Dendritic cell treated with granulocyte-macrophage colony-stimulating factor and Interleukin-4, amounts not matched to agents 40 ng/mL and 50 ng/mL, for 4 days (primary cell): ENCODE measurements around the gene ARHGAP26.

ENCODE experiments used
- H3K27ac Mint-ChIP-seq: one replicate; pipeline ENCODE4 v1.8.0; 2022; ENCODE audit warnings: mild to moderate bottlenecking, mixed read lengths
- H3K27me3 Mint-ChIP-seq: one replicate; pipeline ENCODE4 v1.8.0; 2022; ENCODE audit warnings: mild to moderate bottlenecking, mixed read lengths
- H3K36me3 Mint-ChIP-seq: one replicate; pipeline ENCODE4 v1.8.0; 2022; ENCODE audit warnings: low read depth, mixed read lengths
- H3K4me1 Mint-ChIP-seq: one replicate; pipeline ENCODE4 v1.8.0; 2022; ENCODE audit warnings: low read depth, mixed read lengths
- H3K4me3 Mint-ChIP-seq: one replicate; pipeline ENCODE4 v1.8.0; 2022; ENCODE audit warnings: mild to moderate bottlenecking, moderate library complexity, mixed read lengths
- H3K9me3 Mint-ChIP-seq: one replicate; pipeline ENCODE4 v1.8.0; 2022; ENCODE audit warnings: mixed read lengths
- intact Hi-C: fragments of 100-400 bp; cut with micrococcal nuclease; formaldehyde crosslinking; loops from one replicate; pipeline ENCODE4 v1.15.0; 2022

Gene ARHGAP26

GRCh38 chr5:143188083-143188482 is 417.9 kb downstream of the ARHGAP26 start:
- Mint-ChIP-seq H3K4me3 (no peak overlapping the region), H3K4me1 (peaks cover 20% of the 10 kb centered on the region), H3K27ac (peak overlapping the region; percentile 30), H3K36me3 (peaks cover 48% of the 10 kb centered on the region), H3K27me3 (no peaks in the 10 kb centered on the region), H3K9me3 (peaks cover 21% of the 10 kb centered on the region)
- intact Hi-C loops: no loop called here

GRCh38 chr5:143188692-143189091 is 418.5 kb downstream of the ARHGAP26 start:
- H3K36me3 Mint-ChIP-seq: peaks cover 43% of the 10 kb centered on the region
- H3K27ac Mint-ChIP-seq: no peak overlapping the region
- peaks cover 14% of the 10 kb centered on the region for H3K4me1 Mint-ChIP-seq
- H3K4me3 Mint-ChIP-seq: no peak overlapping the region
- intact Hi-C loops: no loop called here
- H3K9me3 Mint-ChIP-seq: peaks cover 21% of the 10 kb centered on the region
- no peaks in the 10 kb centered on the region for H3K27me3 Mint-ChIP-seq

DNA sequence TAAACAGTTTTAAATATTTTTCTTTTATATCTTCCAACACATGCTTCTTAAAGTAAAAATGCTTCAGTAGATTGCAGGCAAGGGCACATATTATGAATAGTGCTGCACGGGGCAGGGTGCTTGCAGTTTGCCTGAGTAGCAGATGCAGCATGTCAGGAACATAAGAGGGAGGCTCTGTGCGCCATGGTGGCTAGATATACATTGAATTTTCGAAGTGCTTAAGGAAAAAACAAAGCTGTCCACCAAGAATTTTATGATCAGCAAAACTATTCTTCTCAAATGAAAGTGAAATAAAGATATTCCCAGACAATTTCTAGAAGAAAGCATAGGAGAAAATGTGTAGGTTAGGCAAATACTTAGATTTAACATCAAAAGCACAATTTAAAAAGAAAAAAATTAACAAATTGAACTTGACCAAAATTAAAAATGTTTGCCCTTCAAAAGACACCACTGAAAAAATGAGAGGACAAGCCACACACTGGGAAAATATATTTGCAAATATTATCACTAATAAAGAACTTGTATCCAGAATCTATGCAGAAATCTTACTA is 420.2 kb downstream of the ARHGAP26 start:
- peaks cover 52% of the 10 kb centered on the region for H3K36me3 Mint-ChIP-seq

DNA sequence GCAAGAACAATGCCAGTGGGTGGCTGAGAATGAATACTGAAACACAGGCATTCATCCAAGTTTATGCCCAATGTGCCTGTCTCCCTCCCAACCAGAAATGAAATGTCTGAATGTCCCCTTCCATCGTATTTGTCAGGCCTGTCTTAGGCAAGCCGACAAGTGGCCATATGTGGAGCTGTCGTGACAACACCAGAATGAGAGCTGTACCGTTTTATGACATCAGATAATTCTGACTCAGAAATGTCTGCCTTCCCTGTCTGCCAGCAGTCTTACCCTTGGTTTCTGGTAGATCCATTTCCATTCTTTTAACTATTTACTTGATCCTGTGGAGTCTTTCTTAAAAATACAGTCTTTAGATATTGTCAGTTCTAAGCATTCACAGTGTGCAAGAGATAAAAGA is 421.5 kb downstream of the ARHGAP26 start:
- intact Hi-C loops: no loop called here
- H3K4me1 Mint-ChIP-seq: peaks cover 26% of the 10 kb centered on the region
- no peaks in the 10 kb centered on the region for H3K27me3 Mint-ChIP-seq
- peaks cover 52% of the 10 kb centered on the region for H3K36me3 Mint-ChIP-seq
- H3K27ac Mint-ChIP-seq: no peak overlapping the region
- H3K9me3 Mint-ChIP-seq: peaks cover 21% of the 10 kb centered on the region
- no peak overlapping the region for H3K4me3 Mint-ChIP-seq

More for the DNA sequence above, 420.2 kb downstream of the ARHGAP26 start:
- intact Hi-C loops: no loop called here
- Mint-ChIP-seq H3K9me3 (peaks cover 21% of the 10 kb centered on the region), H3K27ac (no peak overlapping the region), H3K4me1 (peaks cover 26% of the 10 kb centered on the region), H3K27me3 (no peaks in the 10 kb centered on the region), H3K4me3 (no peak overlapping the region)

GRCh38 chr5:143192191-143192900 is 422.2 kb downstream of the ARHGAP26 start:
- Mint-ChIP-seq H3K9me3 (peaks cover 21% of the 10 kb centered on the region), H3K36me3 (peaks cover 56% of the 10 kb centered on the region), H3K4me3 (no peak overlapping the region), H3K4me1 (peaks cover 26% of the 10 kb centered on the region), H3K27me3 (no peaks in the 10 kb centered on the region), H3K27ac (no peak overlapping the region)
- intact Hi-C loops: no loop called here

DNA sequence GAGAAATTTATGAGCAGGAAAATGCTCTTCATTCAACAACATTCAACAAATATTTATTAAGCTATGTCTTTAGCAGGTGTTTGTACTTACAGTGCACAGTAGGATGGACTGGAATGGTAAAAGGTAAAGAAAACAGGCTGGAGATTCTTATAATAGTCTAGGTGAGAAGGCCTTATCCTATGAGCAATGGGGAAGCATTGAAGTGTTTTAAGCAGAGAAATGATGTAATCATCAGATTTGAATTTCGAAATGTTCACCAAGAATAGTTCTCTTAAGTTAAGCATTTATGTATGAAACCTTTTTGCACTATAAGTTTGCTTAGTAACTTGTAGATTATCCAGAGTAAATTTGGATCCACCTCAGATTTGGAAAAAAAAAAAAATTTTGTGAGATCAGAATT is 424.0 kb downstream of the ARHGAP26 start:
- no peak overlapping the region for H3K27ac Mint-ChIP-seq
- intact Hi-C loops: no loop called here
- no peak overlapping the region for H3K4me3 Mint-ChIP-seq
- H3K27me3 Mint-ChIP-seq: no peaks in the 10 kb centered on the region
- peaks cover 45% of the 10 kb centered on the region for H3K36me3 Mint-ChIP-seq
- H3K9me3 Mint-ChIP-seq: peaks cover 21% of the 10 kb centered on the region
- H3K4me1 Mint-ChIP-seq: peaks cover 14% of the 10 kb centered on the region

DNA sequence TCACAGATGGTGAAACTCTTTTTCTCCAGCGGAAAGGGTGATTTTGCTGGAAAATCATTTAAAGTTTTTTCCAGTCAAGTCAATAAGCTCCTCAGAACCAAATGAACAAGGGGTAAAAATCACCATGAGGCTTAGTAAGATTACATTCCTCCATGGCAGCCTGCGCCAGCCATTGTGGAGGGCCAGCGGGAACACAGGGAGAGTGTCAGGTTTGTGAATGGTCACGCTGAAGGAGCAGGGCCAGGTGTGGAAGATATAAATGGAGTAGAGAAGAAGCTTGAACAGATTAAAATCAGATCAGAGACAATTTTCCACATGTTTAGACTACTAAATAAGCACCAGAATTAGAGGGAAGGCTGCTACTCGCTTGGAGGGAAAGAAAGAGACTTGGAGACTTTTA is 424.5 kb downstream of the ARHGAP26 start:
- Mint-ChIP-seq H3K9me3 (peaks cover 21% of the 10 kb centered on the region), H3K27me3 (no peaks in the 10 kb centered on the region), H3K4me1 (peaks cover 14% of the 10 kb centered on the region), H3K36me3 (peaks cover 47% of the 10 kb centered on the region), H3K4me3 (no peak overlapping the region), H3K27ac (no peak overlapping the region)
- intact Hi-C loops: no loop called here

- intact Hi-C loops: no loop called here
- Mint-ChIP-seq H3K27me3 (no peaks in the 10 kb centered on the region), H3K36me3 (peaks cover 45% of the 10 kb centered on the region), H3K27ac (no peak overlapping the region), H3K4me3 (no peak overlapping the region), H3K9me3 (peaks cover 16% of the 10 kb centered on the region), H3K4me1 (peaks cover 14% of the 10 kb centered on the region)
Observed at GRCh38 chr5:143195491-143195890, 425.3 kb downstream of the ARHGAP26 start.

GRCh38 chr5:143196601-143197259 is 426.6 kb downstream of the ARHGAP26 start:
- intact Hi-C loops: no loop called here
- no peak overlapping the region for H3K27ac Mint-ChIP-seq
- no peak overlapping the region for H3K4me3 Mint-ChIP-seq
- H3K36me3 Mint-ChIP-seq: peaks cover 43% of the 10 kb centered on the region
- no peaks in the 10 kb centered on the region for H3K27me3 Mint-ChIP-seq
- H3K4me1 Mint-ChIP-seq: peaks cover 14% of the 10 kb centered on the region
- H3K9me3 Mint-ChIP-seq: peaks cover 7% of the 10 kb centered on the region

DNA sequence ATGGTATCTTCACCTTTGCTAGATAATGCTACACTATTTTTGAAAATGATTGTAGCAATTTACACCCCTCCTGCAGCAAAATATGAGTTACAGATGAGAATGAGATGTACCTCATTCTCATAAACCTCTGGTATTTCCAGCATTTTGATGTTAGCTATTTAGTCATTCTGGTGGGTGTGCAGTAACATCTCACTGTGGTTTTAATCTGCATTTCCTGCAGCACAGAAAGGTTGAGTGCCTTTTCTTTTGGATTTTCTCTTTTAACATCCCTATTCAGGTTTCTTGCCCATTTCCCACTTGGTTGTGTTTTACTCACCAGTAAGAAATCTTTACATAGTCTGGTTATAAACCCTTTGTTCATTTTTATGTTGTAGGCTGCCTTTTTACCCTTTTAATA is 427.1 kb downstream of the ARHGAP26 start:
- Mint-ChIP-seq H3K9me3 (peaks cover 2% of the 10 kb centered on the region), H3K27ac (no peak overlapping the region), H3K27me3 (no peaks in the 10 kb centered on the region), H3K4me1 (peaks cover 14% of the 10 kb centered on the region), H3K36me3 (peaks cover 43% of the 10 kb centered on the region), H3K4me3 (no peak overlapping the region)
- intact Hi-C loops: no loop called here

DNA sequence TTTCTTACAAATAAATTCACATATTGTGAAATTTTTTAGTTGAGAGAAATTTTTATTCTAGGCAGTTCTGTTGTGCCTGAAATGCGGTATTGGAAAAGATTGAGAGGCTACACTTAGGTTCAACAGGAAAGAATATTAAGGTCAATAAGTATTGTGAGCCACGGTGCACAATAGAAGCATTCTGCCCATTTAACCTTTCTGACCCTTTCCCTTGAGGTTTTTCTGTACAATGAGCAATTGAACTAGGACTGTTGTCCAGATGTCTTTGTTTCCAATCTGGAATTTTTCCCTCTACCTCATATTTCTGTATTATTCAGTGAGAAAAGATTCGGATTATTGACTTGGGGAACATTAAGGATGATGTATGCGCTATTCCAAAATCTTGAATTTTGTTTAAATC is 428.2 kb downstream of the ARHGAP26 start:
- intact Hi-C loops: no loop called here
- Mint-ChIP-seq H3K9me3 (no peaks in the 10 kb centered on the region), H3K4me1 (peaks cover 14% of the 10 kb centered on the region), H3K4me3 (no peak overlapping the region), H3K36me3 (peaks cover 53% of the 10 kb centered on the region), H3K27me3 (no peaks in the 10 kb centered on the region), H3K27ac (no peak overlapping the region)

DNA sequence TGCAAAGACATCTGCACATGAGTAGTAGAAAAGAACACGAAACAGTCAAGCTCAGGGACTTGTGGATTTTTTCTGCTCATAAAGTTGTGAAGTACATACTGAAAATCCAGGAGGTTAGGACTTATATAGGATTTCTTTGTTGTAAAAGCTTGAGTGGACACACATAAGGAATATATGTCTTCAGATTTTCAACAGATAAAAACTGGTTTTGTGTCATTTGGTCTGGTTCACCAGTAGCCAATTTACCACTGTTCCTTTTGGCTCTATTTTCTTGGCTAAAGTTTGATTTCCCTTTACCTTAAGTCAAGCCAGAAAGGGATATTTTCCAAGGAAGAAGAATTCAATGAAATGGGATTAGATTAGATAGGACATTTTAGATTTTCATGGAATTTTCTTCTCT is 429.0 kb downstream of the ARHGAP26 start:
- Mint-ChIP-seq H3K27me3 (no peaks in the 10 kb centered on the region), H3K4me3 (no peak overlapping the region), H3K36me3 (peaks cover 49% of the 10 kb centered on the region), H3K27ac (no peak overlapping the region), H3K9me3 (no peaks in the 10 kb centered on the region), H3K4me1 (peaks cover 8% of the 10 kb centered on the region)
- intact Hi-C loops: no loop called here

GRCh38 chr5:143199843-143200242 is 429.7 kb downstream of the ARHGAP26 start:
- Mint-ChIP-seq H3K4me1 (peaks cover 1% of the 10 kb centered on the region), H3K27ac (no peak overlapping the region), H3K27me3 (no peaks in the 10 kb centered on the region), H3K4me3 (no peak overlapping the region), H3K9me3 (no peaks in the 10 kb centered on the region), H3K36me3 (peaks cover 43% of the 10 kb centered on the region)
- intact Hi-C loops: no loop called here

GRCh38 chr5:143200781-143201398 is 430.7 kb downstream of the ARHGAP26 start:
- Mint-ChIP-seq H3K4me3 (no peak overlapping the region), H3K36me3 (peaks cover 43% of the 10 kb centered on the region), H3K27me3 (no peaks in the 10 kb centered on the region), H3K9me3 (no peaks in the 10 kb centered on the region), H3K4me1 (peaks cover 1% of the 10 kb centered on the region), H3K27ac (no peak overlapping the region)
- intact Hi-C loops: no loop called here
